ENCODE measurements around the gene FOLR1. TPM values are rescaled to one million over a fixed set of nuclear protein-coding genes. Genes with fewer than 3 reads are reported as not detected.
A peak's percentile ranks its signal among the peaks of the same experiment; 100 is the strongest.

FOLR1 gene
- total and polyA plus RNA-seq, 9 of the 15 experiments (the other 6 are each of a cell fraction or from before 2014, with no cell fraction given) = 0.22 to 2.3 (median 1.0) TPM

- CTCF ChIA-PET (ENCODE audit: low intra/inter-chr PET ratio) = no interaction called here
- TF ChIP-seq MLLT1 (IDR thresholded peaks at IDR 0.05) (peak in 1 of 2 experiments; percentile 62; a peak in 1 of 4 replicates), RNF2 (IDR thresholded peaks at IDR 0.05) (0 out of 2 replicates have a peak, but pooled peaks have one; percentile 29), E2F3 (CRISPR knock-in tag; IDR thresholded peaks at IDR 0.05) (no peak), SAP30 (IDR thresholded peaks at IDR 0.05; ENCODE audit: borderline replicate concordance, insufficient read depth, low read depth, low read length, poor library complexity, severe bottlenecking) (peak; percentile 23), ZMIZ1 (IDR thresholded peaks at IDR 0.05; ENCODE audit: low read depth in 2 of 2, low read length in 2 of 2) (peak in 1 of 2 experiments; percentile 3; a peak in 1 of 4 replicates), ZBTB9 (CRISPR knock-in tag; IDR thresholded peaks at IDR 0.05) (no peak), THRA (IDR thresholded peaks at IDR 0.05) (no peak), HMBOX1 (IDR thresholded peaks at IDR 0.05) (no peak)
These were observed 31.9 kb downstream of the FOLR1 start for GRCh38 chr11:72223615-72224563.

More at GRCh38 chr11:72223615-72224563, 31.9 kb downstream of the FOLR1 start:
- H3K36me3 ChIP-seq (ENCODE audit: control insufficient read depth, insufficient read depth, low read length) = peaks cover 28% of the 10 kb centered on the region; the same call in 2 of the 3 replicates
- H3K4me2 ChIP-seq (ENCODE audit: insufficient read depth, low read length) = peak overlapping the region; percentile 88
- no peak for FAIRE-seq
- no peaks in the 10 kb centered on the region for H3K9me3 ChIP-seq (replicated peaks; ENCODE audit: control insufficient read depth, insufficient read depth, low read depth, low read length)
- WGBS (ENCODE audit: insufficient coverage, low coverage, missing lambda C conversion rate) = under 1% methylated on average over 32 of the region's 84 CpGs
- H3K4me1 ChIP-seq (replicated peaks in 1 of 2; ENCODE audit: control insufficient read depth in 2 of 2, insufficient read depth in 2 of 2, low read length in 2 of 2) = peaks cover 24 to 54% of the 10 kb centered on the region in 2 experiments
- in situ Hi-C loops (cut with MboI) = no loop called here
- H3K27ac ChIP-seq (ENCODE audit: extremely low read depth, low read depth, low read length) = peak overlapping the region; percentile 88
- intact Hi-C loops (cut with micrococcal nuclease) = loop anchor here (1.0 kb wide), 1 partner anchor 41 kb away; no protein-coding TSS in a partner anchor
- H2AFZ ChIP-seq (ENCODE audit: low read depth, low read length) = peak overlapping the region; percentile 79
- H3K4me3 ChIP-seq = peak overlapping the region; percentile 84
- POLR2A ChIA-PET = interaction anchor here (0.6 to 2.1 kb wide), 7 partner anchors 13 to 1298 kb away, joined by 3 to 9 read pairs (median 3); no protein-coding TSS in a partner anchor
- peaks cover 27% of the 10 kb centered on the region for H3K79me2 ChIP-seq (ENCODE audit: control insufficient read depth, insufficient read depth, low read length)
- H3K9me1 ChIP-seq (ENCODE audit: control insufficient read depth, insufficient read depth, low read length) = peaks cover 8% of the 10 kb centered on the region
- H3K9ac ChIP-seq (ENCODE audit: insufficient read depth in 1 of 2, low read depth in 2 of 2, low read length in 2 of 2) = peak overlapping the region; percentile 82 to 96
- ATAC-seq = peak; percentile 80
- peak; percentile 77 to 83 (median 79) for DNase-seq (ENCODE audit: extremely low read depth in 1 of 4, low spot score in 3 of 4)
- no peaks in the 10 kb centered on the region for H3K27me3 ChIP-seq (ENCODE audit: control insufficient read depth in 2 of 2, insufficient read depth in 2 of 2, low read length in 2 of 2)
- BruUV-seq (replicated peaks) = TSS peak; percentile 42
- no peaks in the 10 kb centered on the region for H4K20me1 ChIP-seq (replicated peaks; ENCODE audit: control insufficient read depth, insufficient read depth, low read length)

Measured in K562 (cell line).